GM12878 (cell line): ENCODE results near the gene DLG1. TPM values are rescaled to one million over a fixed set of nuclear protein-coding genes. Genes with fewer than 3 reads are reported as not detected.

ENCODE experiments used
- CBX3 ChIP-seq: fragments of 200-600 bp; sonication (generic); IDR thresholded peaks from 2 replicates; pipeline ENCODE4 v1.6.1; 2016; ENCODE audit warnings: low read depth, borderline replicate concordance
- CEBPZ ChIP-seq: fragments of 150-350 bp; IDR thresholded peaks from 2 replicates; pipeline ENCODE4 v1.6.1; 2016; ENCODE audit warnings: low read depth, low read length
- MEF2B ChIP-seq: fragments of 450-650 bp; IDR thresholded peaks from 2 replicates; pipeline ENCODE4 v1.6.1; 2018; ENCODE audit warnings: mild to moderate bottlenecking, moderate library complexity; ENCODE audit not compliant: partially characterized antibody, poor library complexity, severe bottlenecking
- NFXL1 ChIP-seq: fragments of 450-650 bp; IDR thresholded peaks from 2 replicates; pipeline ENCODE4 v1.6.1; 2017; ENCODE audit warnings: antibody characterized with exemption, mild to moderate bottlenecking, borderline replicate concordance
- NFYB ChIP-seq: IDR thresholded peaks from 2 replicates; pipeline ENCODE4 v1.6.1; 2011; ENCODE audit warnings: low read depth, mild to moderate bottlenecking, low read length, improper control_type of control experiment, moderate library complexity; ENCODE audit not compliant: insufficient read depth
- POLR2AphosphoS5 ChIP-seq: IDR thresholded peaks from 2 replicates; pipeline ENCODE4 v1.6.1; 2011; ENCODE audit warnings: mild to moderate bottlenecking, low read length, inconsistent platforms
- SMAD5 ChIP-seq: IDR thresholded peaks from 2 replicates; pipeline ENCODE4 v1.6.1; 2016; ENCODE audit warnings: antibody characterized with exemption, low read depth
- TARDBP ChIP-seq: IDR thresholded peaks from 2 replicates; pipeline ENCODE4 v1.6.1; 2016; ENCODE audit warnings: borderline replicate concordance
- polyA plus RNA-seq, 11 experiments: library from polyadenylated mRNA; depleted of rRNA in 4 of 11; unstranded in 6 of 11; stranded (reverse) in 5 of 11; fragments of >200 nt; fragmentation: Nextera tagmentation in 4 of 11; fragmentation: Illumina TruSeq in 1 of 11; extraction: Ambion mirVana in 4 of 11; extraction: Trizol in 1 of 11; gene quantifications; 1 replicate in 1 of 11; 2 replicates in 10 of 11; pipeline versions ENCODE4 v1.2.1 to v1.2.3, GENCODE V29; 2011 to 2016; ENCODE audit warnings: inconsistent platforms in 2 of 11, missing spikeins in 2 of 11, low read depth in 1 of 11
- total RNA-seq, 4 experiments: library from RNA; depleted of rRNA in 3 of 4; stranded (reverse); fragments of >200 nt in 3 of 4; fragmentation: Illumina TruSeq in 1 of 4; extraction: Trizol in 1 of 4; gene quantifications; 2 replicates each; pipeline versions ENCODE4 v1.2.1 to v1.2.3, GENCODE V29; 2013 to 2021

The DLG1 gene
- total and polyA plus RNA-seq, 10 of the 15 experiments (the other 5 are each of a cell fraction or from before 2014, with no cell fraction given), result 9.2 to 63.1 (median 40.1) TPM

- TF ChIP-seq CEBPZ, result no peak
- TF ChIP-seq NFYB, result no peak
- TF ChIP-seq CBX3, result no peak
- TF ChIP-seq POLR2AphosphoS5, result peak; percentile 35; the same call in 1 of the 2 replicates
- TF ChIP-seq SMAD5, result no peak
- TF ChIP-seq MEF2B, result peak; percentile 42
- TF ChIP-seq TARDBP, result no peak
- TF ChIP-seq NFXL1, result no peak
Observed at GRCh38 chr3:197002701-197003454, 295.5 kb downstream of the DLG1 start (continued).
